Activated T-cell treated with anti-CD3 and anti-CD28 coated beads, Interleukin-2, amount 50 U/mL, for 48 hours (primary cell): ENCODE data around the gene TP63.
"Not testable (repeated sequence)": the region's sequence is repeated elsewhere in the genome, so short reads cannot be mapped to it uniquely, and the experiment has no call there.

Experiments
- DNase-seq, 2 experiments: peaks; one replicate each; pipeline ENCODE4 v3.0.0-alpha.2; 2020

The TP63 gene

DNA sequence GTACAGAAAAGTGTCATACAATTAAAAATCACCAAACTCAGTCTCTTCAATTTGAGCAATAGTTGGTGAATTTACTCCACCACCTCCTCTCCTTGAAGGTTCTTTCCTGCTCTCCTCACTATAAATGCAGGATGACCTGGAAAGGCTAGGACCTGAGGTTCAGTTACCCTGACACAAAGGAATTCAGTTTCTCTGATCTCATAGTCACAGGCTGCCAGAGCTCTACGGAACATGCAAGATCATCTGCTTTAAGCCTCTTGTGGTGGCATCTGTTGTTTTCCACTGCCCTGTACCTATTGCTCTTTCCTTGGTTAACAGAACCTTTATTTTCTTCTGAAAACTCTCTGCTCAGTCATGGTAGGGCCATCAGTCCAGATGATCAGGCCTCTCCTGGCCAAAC is 4.9 kb upstream of the TP63 start:
- no peak for DNase-seq

DNA sequence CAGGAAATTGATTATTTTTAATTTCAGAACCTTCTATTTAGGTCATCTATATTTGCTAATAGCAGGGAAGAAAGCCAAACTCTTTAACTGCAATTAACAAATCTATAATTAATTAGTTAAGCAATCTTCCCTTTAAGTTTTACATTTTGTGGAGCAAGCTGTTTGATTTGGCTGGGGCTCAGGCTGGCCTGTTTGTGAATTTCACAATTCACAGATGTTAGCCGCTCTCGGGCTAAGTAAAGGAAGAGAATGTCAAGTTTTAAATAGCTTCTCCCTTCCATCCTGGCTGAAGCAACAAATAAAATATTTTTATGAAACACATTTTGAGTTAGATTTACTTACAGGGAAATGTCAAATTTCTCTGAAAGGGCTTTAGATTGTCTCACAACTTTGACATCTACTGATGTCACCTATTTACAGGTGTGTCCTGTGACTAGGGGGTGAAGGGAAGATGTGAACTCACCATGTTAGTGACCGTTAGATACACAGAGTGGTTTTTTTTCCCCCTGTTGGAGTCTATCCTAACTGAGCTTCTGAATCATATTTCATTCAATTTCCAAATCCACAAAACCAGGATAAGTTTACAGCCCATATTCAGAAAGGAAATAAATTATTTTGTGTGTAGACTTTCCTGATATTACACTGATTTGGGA is 1.3 kb upstream of the TP63 start:
- DNase-seq, result no peak

DNA sequence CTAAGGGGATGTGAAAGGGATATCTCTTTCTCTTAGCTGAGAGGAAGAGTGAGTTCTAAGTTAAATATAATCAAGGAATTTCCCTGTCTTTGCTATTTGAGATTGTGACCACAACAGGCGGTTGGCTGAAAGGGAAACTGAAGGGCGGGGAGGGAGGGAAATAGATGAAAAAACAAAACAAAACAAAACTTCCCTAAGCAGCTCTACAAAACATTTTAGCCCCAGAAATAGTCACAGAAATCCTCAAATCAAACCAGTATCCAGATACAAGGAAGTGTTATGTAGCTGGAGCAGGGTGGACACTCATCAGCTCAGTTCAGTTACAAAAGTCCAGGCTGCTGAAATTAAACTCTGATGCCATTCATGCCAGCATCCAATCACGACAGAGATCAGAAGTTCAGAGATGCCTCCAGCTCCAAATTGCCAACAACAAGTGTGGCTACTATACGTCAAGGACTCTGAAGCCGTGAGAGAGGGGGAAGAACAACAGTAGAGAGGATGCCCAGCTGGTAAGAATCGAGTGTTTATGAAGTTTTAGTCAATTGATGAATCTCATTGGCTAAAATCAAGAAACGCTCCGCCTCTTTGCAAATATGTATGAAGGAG is 319 bp upstream of the TP63 start:
- no peak for DNase-seq

DNA sequence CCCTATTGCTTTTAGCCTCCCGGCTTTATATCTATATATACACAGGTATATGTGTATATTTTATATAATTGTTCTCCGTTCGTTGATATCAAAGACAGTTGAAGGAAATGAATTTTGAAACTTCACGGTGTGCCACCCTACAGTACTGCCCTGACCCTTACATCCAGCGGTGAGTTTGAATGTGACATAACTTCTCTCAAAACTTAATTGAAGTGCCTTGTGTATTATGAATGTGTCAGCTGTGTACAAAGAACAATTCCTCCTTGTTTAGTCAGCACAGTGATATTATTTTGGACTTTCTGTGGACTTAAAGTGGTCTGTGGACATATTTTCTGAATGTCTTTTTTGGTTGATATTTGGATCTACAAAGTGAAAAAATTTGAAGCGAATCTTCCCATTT is 220 bp downstream of the TP63 start:
- no peak for DNase-seq

DNA sequence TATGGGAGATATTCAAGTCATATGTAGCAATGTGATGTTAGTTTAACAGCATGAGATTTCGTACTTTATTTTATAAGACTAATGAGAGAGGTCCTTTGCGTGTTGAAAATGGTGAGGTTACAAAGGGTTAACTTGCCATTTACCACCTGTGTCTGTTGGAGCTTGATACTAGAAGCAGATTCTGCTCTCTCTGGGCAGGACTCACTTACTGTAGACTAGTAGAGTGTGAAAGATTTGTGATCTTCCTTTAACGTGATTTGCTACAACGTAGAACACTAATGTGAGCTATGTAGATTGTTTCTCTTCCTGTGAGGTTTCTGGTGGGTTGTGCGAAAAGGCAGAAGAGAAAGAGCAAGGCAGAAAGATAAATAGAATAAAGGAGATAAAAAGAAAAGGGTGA is 1.1 kb downstream of the TP63 start:
- DNase-seq, result no peak

DNA sequence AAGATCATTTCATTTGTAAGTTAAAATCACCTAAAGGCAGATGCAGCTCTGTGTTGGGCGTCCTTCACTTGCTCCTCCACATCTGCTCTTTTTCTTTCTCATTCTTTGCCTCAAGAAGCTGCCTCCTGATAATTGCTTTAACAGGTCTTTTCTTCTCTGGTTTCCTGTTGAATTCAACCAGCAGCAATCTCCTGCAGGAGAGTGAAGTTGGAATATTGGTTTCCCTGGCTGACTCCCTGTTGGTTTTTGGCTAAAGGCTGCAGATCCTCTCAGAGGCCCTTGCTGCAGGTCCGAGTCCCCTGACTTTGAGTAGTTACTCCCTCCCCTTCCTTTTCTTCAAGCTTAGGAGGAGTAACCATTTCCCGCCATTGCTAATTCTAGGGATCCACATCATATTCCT is 4.2 kb downstream of the TP63 start:
- no peak for DNase-seq

DNA sequence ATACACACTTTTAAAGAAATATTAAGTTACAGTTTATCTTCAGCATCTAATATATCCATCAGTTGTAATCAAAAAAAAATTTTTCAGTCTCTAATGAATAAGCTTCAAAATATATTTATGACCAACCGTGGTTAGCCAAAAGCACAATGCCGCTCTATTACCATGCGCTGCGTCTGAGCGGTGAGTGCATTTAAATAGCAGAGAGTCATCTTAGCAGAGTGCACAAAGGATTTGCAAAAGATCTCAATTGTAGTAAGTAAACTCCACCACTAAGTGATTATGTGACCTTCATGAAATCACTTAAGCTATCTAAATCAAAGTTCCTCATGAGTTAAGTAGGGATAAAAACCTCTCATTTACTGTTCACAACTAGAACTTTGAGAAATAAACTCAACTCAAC is 4.9 kb downstream of the TP63 start:
- DNase-seq, result no peak

DNA sequence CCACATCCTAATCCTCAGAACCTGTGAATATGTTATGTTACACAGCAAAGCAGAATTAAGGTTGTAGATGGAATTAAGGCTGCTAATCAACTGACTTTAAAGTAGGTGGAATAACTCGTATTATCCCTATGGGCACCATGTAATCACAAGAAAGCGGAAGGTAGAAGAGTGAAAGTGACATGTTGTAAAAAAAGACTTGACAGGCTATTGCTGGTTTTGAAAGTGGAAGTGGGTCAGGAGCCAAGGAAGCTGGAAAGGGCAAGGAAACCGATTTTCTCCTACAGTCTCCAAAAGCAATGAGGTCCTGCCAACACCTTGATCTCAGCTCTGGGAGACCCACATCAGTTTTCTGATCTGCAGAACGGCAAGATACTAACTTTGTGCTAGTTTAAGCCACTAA is 6.6 kb downstream of the TP63 start:
- no peak for DNase-seq

DNA sequence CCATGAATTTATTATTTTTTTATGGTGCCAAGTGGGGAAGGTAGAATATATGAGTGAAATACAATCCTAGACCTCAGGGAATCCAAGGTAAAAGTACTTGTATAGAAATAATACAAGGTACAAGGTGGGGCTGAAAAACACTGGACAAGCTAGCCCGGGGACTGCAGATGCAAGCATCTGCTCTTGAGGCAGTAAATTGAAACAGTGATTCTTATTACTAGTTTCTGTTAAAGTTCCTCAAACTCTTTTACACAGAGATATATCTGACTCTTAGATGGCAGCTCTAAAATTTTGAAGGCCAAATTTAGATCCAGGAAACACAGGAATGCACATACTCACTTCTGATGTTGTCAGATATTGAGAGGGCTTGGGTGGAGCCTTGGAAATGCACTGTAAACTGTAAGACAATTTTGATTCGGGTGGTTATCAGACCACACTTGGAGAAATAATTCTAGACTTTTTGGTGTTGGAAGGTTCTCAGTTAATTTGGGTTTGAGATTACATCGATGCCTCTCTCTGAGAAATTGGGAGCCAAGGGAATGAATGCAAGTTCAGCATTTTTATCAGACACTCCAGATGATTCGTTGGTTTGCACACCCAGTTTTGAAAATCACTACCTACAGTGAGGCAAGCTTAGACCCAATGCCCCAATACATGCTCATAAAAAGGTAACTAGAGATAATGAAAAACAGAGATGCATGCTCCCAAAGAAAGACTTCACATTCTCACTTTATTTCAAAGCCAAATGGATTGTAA is 7.3 kb downstream of the TP63 start:
- no peak for DNase-seq

DNA sequence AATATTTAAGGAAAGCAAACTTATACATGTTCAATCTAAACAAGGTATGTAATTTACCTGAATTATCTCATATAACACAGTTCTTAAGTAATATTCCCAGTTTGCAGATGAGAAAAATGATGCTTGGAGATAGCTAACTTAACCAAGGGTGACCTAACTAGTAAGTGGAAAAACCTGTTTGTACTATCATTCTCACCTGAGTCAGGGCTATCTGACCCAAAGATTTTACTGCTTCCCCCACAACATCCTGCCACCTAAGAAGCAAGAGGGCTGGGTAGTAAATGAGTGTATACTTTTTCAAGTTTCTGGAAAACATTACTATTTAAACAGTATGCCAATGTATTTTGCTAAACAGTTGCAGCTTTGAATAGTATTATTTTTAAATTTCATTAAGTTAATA is 10.6 kb downstream of the TP63 start:
- DNase-seq, result no peak

DNA sequence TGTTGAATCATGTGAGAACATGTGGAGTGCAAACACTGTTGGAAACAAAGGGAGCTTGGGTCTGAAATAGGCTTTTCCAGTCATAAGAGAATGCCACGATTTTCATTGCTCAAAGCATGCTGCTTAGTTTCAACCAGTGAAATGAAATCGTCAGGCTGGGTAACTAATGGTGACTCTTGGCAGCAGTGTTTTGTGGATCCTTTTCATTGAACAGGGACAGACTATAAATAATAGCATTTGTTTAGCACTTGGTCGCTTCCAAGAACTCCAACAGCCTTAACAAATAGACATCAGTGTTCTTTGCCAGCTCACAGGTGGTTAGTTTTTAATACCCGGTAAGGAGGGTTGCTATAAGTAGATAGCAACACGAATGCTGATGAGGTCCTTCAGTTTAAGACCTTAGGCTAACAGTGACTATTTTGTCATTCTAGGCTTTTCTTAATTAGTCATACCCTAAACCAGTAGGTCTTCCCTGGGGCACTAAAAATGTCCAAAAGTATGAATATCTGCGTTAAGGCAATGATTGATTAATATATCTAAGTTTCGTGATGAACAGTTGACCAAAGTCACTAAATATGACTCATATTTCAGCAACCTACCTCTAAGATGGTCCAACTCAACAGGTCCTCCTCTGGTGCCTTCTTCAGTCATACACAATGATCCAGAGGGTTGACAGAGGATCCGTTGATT is 15.8 kb downstream of the TP63 start:
- DNase-seq, result no peak

DNA sequence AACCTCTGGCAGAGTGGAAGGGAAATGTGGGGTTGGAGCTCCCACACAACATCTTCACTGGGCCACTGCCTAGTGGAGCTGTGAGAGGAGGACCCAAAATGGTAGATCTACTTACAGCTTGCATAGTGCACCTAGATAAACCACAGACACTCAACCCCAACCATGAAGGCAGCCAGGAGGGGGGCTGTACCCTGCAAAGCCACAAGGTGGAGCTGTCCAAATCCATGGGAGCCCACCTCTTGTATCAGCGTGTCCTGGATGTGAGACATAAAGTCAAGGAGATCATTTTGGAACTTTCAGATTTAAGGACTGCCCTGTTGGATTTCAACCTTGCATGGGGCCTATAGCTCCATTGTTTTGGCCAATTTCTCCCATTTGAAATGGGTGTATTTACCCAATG is 20.9 kb downstream of the TP63 start:
- DNase-seq, result peak; percentile 42 to 47

DNA sequence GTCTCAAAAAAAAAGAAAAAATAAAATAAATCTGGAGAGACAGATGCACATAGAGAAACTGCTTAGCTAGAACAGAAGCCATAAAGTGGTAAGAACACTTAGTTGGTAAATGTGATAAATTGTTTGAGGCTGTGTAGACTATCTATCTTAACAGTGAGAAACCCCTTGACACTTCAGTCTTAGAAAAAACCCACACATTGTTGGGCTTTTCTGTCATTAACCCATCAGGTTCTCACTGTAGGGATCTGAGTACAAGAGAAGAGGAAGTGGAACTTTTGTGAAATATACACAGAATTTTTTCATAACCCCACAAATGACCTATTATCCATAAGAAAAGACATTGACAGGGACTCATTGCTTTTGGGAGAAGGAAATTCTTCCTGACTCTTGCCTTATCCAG is 24.4 kb downstream of the TP63 start:
- no peak for DNase-seq

DNA sequence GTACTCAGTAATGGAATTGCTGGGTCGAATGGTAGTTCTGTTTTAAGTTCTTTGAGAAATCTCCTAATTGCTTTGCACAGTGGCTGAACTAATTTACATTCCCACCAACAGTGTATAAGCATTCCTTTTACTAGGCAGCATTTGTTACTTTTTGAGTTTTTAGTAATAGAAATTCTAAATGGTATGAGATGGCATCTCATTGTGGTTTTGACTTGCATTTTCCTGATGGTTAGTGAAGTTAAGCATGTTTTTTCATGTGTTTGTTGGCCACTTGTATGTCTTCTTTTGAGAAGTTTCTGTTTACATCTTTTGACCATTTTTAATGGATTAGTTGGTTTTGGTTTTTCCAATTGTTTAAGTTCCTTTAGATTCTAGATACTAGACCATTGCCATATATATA is 28.4 kb downstream of the TP63 start:
- DNase-seq, result no peak

DNA sequence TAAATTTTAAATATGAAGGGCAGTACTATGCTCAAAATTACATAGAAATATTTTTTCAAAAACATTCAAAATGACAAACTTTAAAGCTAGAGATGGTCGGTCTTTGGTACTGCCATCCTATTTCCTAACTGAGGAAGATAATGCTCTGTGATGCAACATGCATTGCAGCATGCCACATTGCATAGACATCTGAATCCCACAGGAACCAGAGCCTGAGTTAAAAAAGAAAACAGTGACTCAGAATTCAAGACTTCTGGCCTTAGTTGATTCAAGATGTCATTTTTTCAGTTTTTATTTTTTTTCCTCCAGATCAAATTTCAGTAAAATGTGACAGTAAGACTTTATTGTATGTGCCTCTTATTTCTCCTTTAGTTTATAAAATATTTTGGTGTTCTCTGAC is 33.1 kb downstream of the TP63 start:
- DNase-seq, result no peak

DNA sequence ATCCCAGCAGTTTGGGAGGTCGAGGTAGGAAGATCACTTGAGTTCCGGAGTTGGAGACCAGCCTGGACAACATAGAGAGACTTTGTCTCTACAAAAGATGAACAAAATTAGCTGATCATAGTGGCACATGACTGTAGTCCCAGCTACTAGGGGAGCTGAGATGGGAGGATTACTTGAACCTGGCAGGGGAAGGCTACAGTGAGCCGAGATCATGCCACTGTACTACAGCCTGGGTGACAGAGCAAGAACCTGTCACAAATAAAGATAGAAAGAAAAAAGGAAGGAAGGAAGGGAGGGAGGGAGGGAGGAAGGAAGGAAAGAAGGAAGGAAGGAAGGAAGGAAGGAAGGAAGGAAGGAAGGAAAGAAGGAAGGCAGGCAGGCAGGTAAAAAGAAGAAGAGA is 41.2 kb downstream of the TP63 start:
- DNase-seq, result not testable (repeated sequence)

DNA sequence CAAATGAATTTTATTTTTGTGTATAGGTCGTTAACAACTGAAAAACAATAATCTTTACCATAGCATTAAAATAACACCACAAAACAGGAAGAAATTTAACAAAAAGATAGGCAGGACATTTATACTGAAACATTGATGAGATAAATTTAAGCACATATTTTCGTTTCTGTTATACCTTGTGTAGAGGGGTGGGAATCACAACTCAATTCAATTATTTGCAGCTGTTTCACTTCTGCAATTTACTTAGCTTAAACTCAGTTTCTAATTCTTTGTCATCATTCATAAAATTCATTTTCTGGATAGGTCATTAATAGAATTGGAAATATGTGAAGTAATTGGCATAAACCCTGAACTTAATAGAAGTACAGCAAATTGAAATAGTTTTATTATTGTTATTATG is 42.3 kb downstream of the TP63 start:
- DNase-seq, result no peak

DNA sequence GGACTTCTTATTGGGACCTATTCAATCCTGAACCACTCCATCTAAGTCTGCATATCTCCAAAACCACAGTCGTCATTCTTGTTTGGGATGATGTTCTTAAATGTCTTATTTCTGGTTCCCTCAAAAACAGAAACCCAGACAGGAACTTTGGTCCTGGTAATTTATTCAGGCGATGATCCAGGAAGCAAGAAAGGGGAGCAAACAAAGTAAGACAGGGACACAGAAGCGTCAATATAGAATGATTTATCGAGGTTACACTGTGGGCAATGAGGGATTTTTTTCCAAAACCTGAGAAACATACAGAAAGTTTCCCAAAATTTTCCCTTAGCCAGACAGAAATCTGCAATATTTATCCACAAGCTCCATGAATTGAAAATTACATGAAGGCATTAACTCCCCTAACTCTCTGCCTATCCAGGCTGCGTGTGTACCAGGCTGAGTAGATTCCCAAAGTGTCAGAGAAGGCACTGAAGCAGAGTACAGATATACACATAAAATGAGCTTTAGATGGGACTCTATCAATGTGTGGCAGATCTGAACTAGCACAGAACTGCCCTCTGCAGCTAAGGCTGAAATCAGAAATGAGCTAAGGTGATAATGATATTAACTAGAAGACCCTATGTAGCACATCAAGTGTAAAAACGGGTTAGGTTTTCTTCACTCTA is 43.2 kb downstream of the TP63 start:
- DNase-seq, result no peak

DNA sequence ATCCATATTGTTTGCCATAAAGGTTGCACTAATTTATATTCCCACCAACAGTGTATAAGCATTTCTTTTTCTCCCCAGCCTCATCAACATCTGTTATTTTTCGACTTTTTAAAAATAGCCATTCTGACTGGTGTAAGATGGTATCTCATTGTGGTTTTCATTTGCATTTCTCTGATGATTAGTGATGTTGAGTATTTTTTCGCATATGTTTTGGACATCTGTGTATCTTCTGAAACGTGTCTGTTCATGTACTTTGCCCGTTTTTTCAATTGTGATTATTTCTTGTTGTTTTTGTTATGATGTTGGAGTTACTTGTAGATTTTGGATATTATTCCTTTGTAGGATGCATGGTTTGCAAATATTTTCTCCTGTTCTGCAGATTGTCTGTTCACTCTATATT is 46.5 kb downstream of the TP63 start:
- DNase-seq, result no peak

DNA sequence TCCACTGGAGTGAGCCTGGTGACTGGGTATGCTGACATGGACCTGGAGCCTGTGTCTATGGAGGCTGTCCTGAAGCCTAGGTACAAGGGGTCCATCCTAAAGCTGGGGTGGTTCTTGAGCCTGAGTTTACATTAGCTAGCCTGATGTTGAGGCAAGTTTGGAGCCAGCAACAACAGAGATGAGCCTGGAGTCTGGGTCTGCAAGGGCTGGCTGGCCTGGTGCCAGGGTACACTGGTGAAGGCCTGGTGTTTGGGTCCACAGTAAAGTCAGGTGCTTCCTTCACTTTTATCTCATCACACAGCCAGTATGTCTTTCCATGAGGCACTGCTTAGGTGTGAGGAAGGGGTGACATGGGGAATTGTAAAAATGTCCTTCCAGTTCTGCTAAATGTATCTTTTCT is 49.5 kb downstream of the TP63 start:
- no peak for DNase-seq

DNA sequence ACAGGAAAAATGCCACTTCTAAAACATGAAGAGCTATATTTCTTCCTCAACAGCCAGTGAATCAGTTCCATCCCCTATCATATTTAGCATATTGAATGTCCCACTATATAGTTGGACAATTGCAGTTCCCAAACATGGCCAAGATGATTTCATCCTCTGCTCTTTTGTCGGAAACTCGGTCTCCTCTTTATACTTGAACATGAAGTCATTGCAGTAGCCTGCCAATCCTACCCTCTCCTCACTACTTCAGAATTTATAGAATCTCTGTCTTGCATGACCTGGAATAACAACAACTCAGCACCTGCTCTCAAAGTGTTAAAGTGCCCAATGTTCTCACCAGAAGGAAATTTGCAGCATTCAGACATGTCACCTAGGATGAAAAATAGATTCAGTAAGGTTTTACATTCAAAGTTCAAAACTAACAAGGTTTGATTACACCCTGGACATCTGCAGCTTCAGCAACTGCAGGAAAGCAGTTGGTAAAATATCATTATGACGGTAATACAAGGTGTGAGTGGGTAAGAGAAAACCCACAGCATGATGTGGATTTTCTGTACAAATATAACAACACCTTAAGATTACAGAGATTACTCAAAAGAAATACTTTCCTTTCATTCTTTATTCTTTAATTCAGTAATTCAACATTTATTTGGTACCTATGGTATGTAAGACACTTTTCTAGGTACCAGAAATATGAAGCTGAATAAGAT is 52.5 kb downstream of the TP63 start:
- no peak for DNase-seq

DNA sequence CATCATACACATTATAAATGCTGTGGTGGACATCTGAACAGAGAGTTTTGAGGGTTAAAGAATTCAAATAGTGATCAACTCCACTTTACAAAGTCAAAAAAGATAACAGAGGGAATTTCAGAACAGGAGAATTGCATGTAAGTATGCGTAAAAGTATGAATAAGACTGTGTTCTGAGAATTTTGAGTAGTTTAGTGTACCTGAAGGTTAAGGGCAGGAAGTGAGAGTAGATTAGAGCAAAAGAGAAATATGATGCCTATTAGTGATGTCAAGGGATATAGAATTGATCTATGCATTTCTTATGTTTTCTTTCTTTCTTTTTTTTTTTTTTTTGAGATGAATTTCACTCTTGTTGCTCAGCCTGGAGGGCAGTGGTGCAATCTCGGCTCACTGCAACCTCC is 53.1 kb downstream of the TP63 start:
- no peak for DNase-seq

DNA sequence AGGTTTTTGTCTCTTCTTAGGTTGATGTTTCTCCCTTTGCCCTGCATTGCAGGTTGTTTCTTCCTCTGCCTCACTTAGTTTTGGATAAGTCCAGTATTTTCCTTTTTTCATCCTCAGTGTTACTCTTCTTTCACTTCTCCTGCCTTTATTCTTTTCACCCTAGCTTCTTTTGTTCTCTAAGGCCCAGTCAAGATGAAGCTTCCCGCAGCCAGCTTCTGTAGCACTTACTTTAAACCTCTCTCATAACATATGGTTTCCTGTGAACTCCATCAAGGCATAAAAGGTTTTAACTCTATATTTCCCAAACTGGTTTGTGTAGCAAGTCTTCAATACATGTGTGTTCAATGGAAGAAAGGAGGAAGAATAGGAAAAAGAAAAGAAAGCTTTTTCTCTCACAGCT is 54.1 kb downstream of the TP63 start:
- DNase-seq, result no peak
